Heart left ventricle (tissue), 13 donors: Measurements from ENCODE around the gene GIMAP6.

Experiments
- POLR2A ChIP-seq, 2 donors: fragments of 450-650 bp; IDR thresholded peaks; one replicate each; pipeline ENCODE4 v1.6.1; 2017; ENCODE audit warnings: antibody characterized with exemption in 2 of 2, mild to moderate bottlenecking in 2 of 2, moderate library complexity in 2 of 2
- TF ChIP-seq, protein P1 (sequence below), 12 donors: fragments of 200-600 bp; sonication (generic) in 4 of 12; IDR thresholded peaks; one replicate each; pipeline versions ENCODE4 v1.5.0 to v1.8.0; 2018 to 2022; ENCODE audit warnings: antibody characterized with exemption in 12 of 12, mild to moderate bottlenecking in 5 of 12
- donor health status: ischemic (EF 13 %, LVEDD 7.1; RV severe dilation, severe dysfunction).
- donor health status: DM: no; HTN: yes; CAD: no.
- donor health status: DM: no; HTN: no; CAD: no.
- donor health status: ischemic (EF 25% LVEDD 6.9; RV normal size, moderate dysfunction).
- donor health status: ischemic (EF 25% LVEDD 5.7; RV mildly dilated, moderate dysfunction).
- donor health status: ischemic (EF 35%, LVEDD 5.7; RV mildly dilated, moderate dysfunction).
- donor health status: nonischemic (EF 11% LVEDD 7.7; RV severe dilation, severe dysfunction).
- donor health status: DM: yes; HTN: yes; CAD: no.
- donor health status: PGD.
- donor health status: ischemic (EF 29% LVEDD 5.4; RV normal size, mild dysfunction).
- donor health status: nonischemic (EF 23%, LVEDD 6.1; RV moderate dilation, normal function).

- TF ChIP-seq POLR2A (IDR thresholded peaks at IDR 0.05): peak in 1 of 2 donors; percentile 35
- TF ChIP-seq, protein P1, sequence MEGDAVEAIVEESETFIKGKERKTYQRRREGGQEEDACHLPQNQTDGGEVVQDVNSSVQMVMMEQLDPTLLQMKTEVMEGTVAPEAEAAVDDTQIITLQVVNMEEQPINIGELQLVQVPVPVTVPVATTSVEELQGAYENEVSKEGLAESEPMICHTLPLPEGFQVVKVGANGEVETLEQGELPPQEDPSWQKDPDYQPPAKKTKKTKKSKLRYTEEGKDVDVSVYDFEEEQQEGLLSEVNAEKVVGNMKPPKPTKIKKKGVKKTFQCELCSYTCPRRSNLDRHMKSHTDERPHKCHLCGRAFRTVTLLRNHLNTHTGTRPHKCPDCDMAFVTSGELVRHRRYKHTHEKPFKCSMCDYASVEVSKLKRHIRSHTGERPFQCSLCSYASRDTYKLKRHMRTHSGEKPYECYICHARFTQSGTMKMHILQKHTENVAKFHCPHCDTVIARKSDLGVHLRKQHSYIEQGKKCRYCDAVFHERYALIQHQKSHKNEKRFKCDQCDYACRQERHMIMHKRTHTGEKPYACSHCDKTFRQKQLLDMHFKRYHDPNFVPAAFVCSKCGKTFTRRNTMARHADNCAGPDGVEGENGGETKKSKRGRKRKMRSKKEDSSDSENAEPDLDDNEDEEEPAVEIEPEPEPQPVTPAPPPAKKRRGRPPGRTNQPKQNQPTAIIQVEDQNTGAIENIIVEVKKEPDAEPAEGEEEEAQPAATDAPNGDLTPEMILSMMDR (IDR thresholded peaks at IDR 0.05): no peak
Measured at GRCh38 chr7:150586785-150587152, 45.4 kb downstream of the GIMAP6 start.
